Mesenchymal stem cell (in vitro differentiated cells and primary cell): ENCODE measurements around the gene PPP6R1.

Source experiments
- DNase-seq: peaks from one replicate; pipeline ENCODE4 v3.0.0-alpha.2; 2013
- H2AFZ ChIP-seq: one replicate; pipeline ENCODE4 v1.6.1; 2013; ENCODE audit warnings: low read depth, mild to moderate bottlenecking, control low read depth, inconsistent platforms, low read length, moderate library complexity
- H2AK5ac ChIP-seq: 2 replicates; pipeline ENCODE4 v1.6.1; 2013; ENCODE audit warnings: low read length, moderate library complexity, mild to moderate bottlenecking, inconsistent platforms; ENCODE audit not compliant: severe bottlenecking
- H2BK120ac ChIP-seq: one replicate; pipeline ENCODE4 v1.6.1; 2013; ENCODE audit warnings: low read depth, mild to moderate bottlenecking, inconsistent platforms, low read length, moderate library complexity
- H2BK12ac ChIP-seq, 2 experiments: one replicate each; pipeline ENCODE4 v1.6.1; 2013; ENCODE audit warnings: inconsistent platforms in 2 of 2, low read length in 2 of 2, mild to moderate bottlenecking in 2 of 2, moderate library complexity in 2 of 2, control low read depth in 1 of 2
- H2BK15ac ChIP-seq: one replicate; pipeline ENCODE4 v1.6.1; 2013; ENCODE audit warnings: mild to moderate bottlenecking, low read depth, inconsistent platforms; ENCODE audit not compliant: poor library complexity, severe bottlenecking
- H2BK5ac ChIP-seq: 2 replicates; pipeline ENCODE4 v1.6.1; 2013; ENCODE audit warnings: low read depth, mild to moderate bottlenecking, low read length, control low read depth, inconsistent platforms; ENCODE audit not compliant: poor library complexity, severe bottlenecking
- H3K14ac ChIP-seq, 2 experiments: one replicate each; pipeline ENCODE4 v1.6.1; 2013; ENCODE audit warnings: inconsistent platforms in 2 of 2, low read length in 2 of 2, control low read depth in 1 of 2, mild to moderate bottlenecking in 1 of 2, moderate library complexity in 1 of 2
- H3K18ac ChIP-seq, 2 experiments: one replicate each; pipeline ENCODE4 v1.6.1; 2013; ENCODE audit warnings: inconsistent platforms in 2 of 2, low read length in 2 of 2, control low read depth in 1 of 2, low read depth in 1 of 2, mild to moderate bottlenecking in 1 of 2
- H3K23ac ChIP-seq, 2 experiments: one replicate each; pipeline ENCODE4 v1.6.1; 2013; ENCODE audit warnings: inconsistent platforms in 2 of 2, low read length in 2 of 2, mild to moderate bottlenecking in 2 of 2, moderate library complexity in 2 of 2, control low read depth in 1 of 2
- H3K27ac ChIP-seq: 2 replicates; pipeline ENCODE4 v1.5.1; 2013; ENCODE audit warnings: mild to moderate bottlenecking, moderate library complexity, low read length, control low read depth, inconsistent platforms; ENCODE audit not compliant: poor library complexity, severe bottlenecking
- H3K27me3 ChIP-seq, 2 experiments: 2 replicates each; pipeline versions ENCODE4 v1.6.1 to v1.7.0; 2013; ENCODE audit warnings: low read length in 2 of 2, mild to moderate bottlenecking in 2 of 2, moderate library complexity in 2 of 2, control low read depth in 1 of 2, inconsistent platforms in 1 of 2; ENCODE audit not compliant: control insufficient read depth in 1 of 2, insufficient read depth in 1 of 2
- H3K36me3 ChIP-seq, 2 experiments: 2 replicates each; pipeline versions ENCODE4 v1.6.1 to v1.7.0; 2013; ENCODE audit warnings: low read length in 2 of 2, control low read depth in 1 of 2, inconsistent platforms in 1 of 2, low read depth in 1 of 2, mild to moderate bottlenecking in 1 of 2; ENCODE audit not compliant: insufficient read depth in 2 of 2, control insufficient read depth in 1 of 2
- H3K4ac ChIP-seq, 2 experiments: one replicate each; pipeline ENCODE4 v1.6.1; 2013; ENCODE audit warnings: inconsistent platforms in 2 of 2, low read length in 2 of 2, mild to moderate bottlenecking in 2 of 2, moderate library complexity in 2 of 2, control low read depth in 1 of 2, low read depth in 1 of 2
- H3K4me1 ChIP-seq: 2 replicates; pipeline ENCODE4 v1.6.1; 2013; ENCODE audit warnings: low read depth, low read length, control low read depth; ENCODE audit not compliant: control insufficient read depth, insufficient read depth
- H3K4me2 ChIP-seq: 2 replicates; pipeline ENCODE4 v1.6.1; 2013; ENCODE audit warnings: low read length, mild to moderate bottlenecking, inconsistent platforms; ENCODE audit not compliant: poor library complexity, severe bottlenecking
- H3K4me3 ChIP-seq, 2 experiments: 2 replicates each; pipeline versions ENCODE4 v1.5.1 to v1.7.0; 2013; ENCODE audit warnings: low read length in 2 of 2, mild to moderate bottlenecking in 2 of 2, control low read depth in 1 of 2, low read depth in 1 of 2; ENCODE audit not compliant: insufficient read depth in 1 of 2
- H3K79me1 ChIP-seq: replicated peaks from 2 replicates; pipeline ENCODE4 v1.6.1; 2013; ENCODE audit warnings: mild to moderate bottlenecking, control low read depth, low read length, inconsistent platforms; ENCODE audit not compliant: poor library complexity, severe bottlenecking
- H3K9ac ChIP-seq: 2 replicates; pipeline ENCODE4 v1.7.0; 2013; ENCODE audit warnings: mild to moderate bottlenecking, low read length, moderate library complexity
- H3K9me3 ChIP-seq: 2 replicates; pipeline ENCODE4 v1.7.0; 2013; ENCODE audit warnings: mild to moderate bottlenecking, low read length; ENCODE audit not compliant: control insufficient read depth
- H4K8ac ChIP-seq: one replicate; pipeline ENCODE4 v1.6.1; 2013; ENCODE audit warnings: inconsistent platforms, mild to moderate bottlenecking, low read length, moderate library complexity
- H4K91ac ChIP-seq: one replicate; pipeline ENCODE4 v1.6.1; 2013; ENCODE audit warnings: mild to moderate bottlenecking, low read length, inconsistent platforms
- WGBS: methylation state at CpG from one replicate; pipeline ENCODE4 v1.1.7; 2013; ENCODE audit warnings: mixed read lengths; 5-methylcytosine and 5-hydroxymethylcytosine counted together

The PPP6R1 gene

DNA sequence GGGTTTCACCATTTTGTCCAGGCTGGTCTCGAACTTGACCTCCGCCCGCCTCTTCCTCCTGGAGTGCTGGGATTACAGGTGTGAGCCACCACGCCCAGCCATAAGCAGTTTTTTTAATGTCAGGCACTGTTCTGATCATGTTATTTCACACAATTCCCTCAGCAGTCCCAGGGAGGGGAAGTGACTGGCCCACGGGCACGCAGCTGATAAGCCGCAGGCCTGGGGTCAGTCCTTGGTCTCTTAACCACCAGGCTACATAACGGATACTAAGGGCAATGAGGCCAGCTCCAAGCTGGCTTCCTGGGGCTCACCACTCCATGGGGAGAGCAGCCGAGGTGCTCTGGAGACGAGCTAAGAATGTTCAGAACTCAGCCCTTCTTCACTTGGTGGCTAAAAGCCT lies 38.5 kb upstream of the PPP6R1 start:
- H2BK120ac ChIP-seq, result no peak overlapping the region
- no peak overlapping the region for H3K9ac ChIP-seq
- H4K91ac ChIP-seq, result no peak overlapping the region
- DNase-seq, result no peak
- H3K27ac ChIP-seq, result no peak overlapping the region
- no peaks in the 10 kb centered on the region for H3K9me3 ChIP-seq
- no peak overlapping the region for H2AFZ ChIP-seq
- no peak overlapping the region for H3K4me2 ChIP-seq
- no peak overlapping the region for H3K18ac ChIP-seq
- peaks cover 2% of the 10 kb centered on the region for H3K79me1 ChIP-seq
- no peak overlapping the region for H2BK12ac ChIP-seq
- H3K27me3 ChIP-seq, result no peaks in the 10 kb centered on the region
- no peak overlapping the region for H3K4me3 ChIP-seq
- H3K14ac ChIP-seq, result no peak overlapping the region
- H2AK5ac ChIP-seq, result no peak overlapping the region
- no peak overlapping the region for H4K8ac ChIP-seq
- H2BK15ac ChIP-seq, result no peak overlapping the region
- no peak overlapping the region for H2BK5ac ChIP-seq
- WGBS, result 97% methylated on average over 10 of the region's 10 CpGs
- H3K23ac ChIP-seq, result no peak overlapping the region
- H3K36me3 ChIP-seq, result peaks cover 0 to 51% of the 10 kb centered on the region in 2 experiments
- H3K4me1 ChIP-seq, result peaks cover 8% of the 10 kb centered on the region
- H3K4ac ChIP-seq, result no peak overlapping the region

DNA sequence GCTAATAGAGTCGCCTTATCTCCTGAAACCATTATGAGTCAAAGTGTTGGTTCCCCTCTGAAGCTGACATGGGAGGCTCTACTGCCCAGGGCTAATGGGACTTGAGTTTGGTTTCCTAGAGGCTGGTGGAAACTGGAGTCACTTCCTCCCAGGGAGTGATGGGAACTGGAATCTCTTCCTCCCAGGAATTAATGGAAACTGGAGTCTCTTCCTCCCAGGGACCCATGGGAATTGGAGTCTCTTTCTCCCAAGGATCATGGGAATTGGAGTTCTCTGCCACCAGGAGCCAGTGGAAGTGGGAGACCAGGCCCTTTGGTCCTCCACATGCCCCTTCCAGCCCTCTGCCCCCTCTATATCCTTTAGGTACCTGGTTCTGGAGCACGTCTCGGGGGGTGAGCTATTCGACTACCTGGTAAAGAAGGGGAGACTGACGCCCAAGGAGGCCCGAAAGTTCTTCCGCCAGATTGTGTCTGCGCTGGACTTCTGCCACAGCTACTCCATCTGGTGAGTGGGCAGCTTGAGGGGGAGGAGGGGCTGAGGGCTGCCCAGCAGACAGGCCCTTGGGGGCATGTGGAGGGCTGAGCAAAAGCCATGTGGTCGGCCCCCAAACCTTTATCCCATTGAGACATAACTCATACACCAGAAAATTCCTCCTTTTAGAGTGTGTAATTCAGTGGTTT lies 30.4 kb upstream of the PPP6R1 start:
- Histone ChIP-seq H3K36me3 (peaks cover 0 to 33% of the 10 kb centered on the region in 2 experiments), H4K8ac (no peak overlapping the region), H3K79me1 (peaks cover 11% of the 10 kb centered on the region), H3K23ac (no peak overlapping the region), H2AK5ac (no peak overlapping the region), H3K14ac (no peak overlapping the region), H3K4me1 (peaks cover 15% of the 10 kb centered on the region), H2BK15ac (no peak overlapping the region), H2AFZ (no peak overlapping the region), H3K9me3 (no peaks in the 10 kb centered on the region), H3K27me3 (no peaks in the 10 kb centered on the region), H2BK5ac (no peak overlapping the region), H2BK12ac (no peak overlapping the region), H3K4me2 (no peak overlapping the region), H3K4ac (no peak overlapping the region), H2BK120ac (no peak overlapping the region), H3K27ac (no peak overlapping the region), H3K9ac (no peak overlapping the region), H3K4me3 (no peak overlapping the region), H4K91ac (no peak overlapping the region), H3K18ac (no peak overlapping the region)
- 98% methylated on average over 7 of the region's 9 CpGs for WGBS
- no peak for DNase-seq

DNA sequence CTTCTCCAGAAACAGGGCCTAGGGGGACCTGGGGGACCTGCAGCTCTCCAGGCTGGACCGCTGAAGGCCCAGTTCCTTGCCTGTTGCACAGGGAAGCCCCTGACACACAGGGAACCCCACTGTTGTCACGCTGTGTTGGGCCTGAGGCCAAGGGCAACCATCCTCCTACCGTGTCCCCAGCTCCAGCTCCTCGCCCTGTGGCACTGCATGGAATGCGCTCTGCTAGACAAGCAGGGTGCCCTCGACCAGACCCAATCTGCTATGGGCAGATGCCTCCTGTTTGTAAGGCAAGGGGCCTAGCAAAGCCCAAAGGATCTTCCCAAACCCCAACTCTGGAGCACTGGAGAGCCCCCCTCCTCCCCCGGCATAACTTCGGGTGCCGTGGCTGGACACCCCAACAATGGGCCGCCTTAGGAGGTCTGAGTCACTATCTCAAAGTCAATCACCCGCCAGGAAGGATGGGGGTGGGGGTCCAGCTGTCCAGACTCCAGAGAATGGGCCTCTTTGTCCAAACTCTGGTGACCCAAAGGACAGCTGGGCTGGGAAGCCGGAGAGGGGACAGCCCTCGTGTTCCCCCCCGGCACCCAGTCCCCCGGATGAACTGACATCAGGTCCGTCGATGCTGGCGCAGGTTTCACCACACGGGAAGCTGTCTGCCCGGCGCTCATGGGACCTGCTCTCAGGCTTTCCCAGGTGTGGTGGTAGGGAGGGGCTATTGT lies 28.7 kb upstream of the PPP6R1 start:
- no peak overlapping the region for H3K18ac ChIP-seq
- H4K91ac ChIP-seq, result no peak overlapping the region
- H2AFZ ChIP-seq, result no peak overlapping the region
- no peak overlapping the region for H3K4ac ChIP-seq
- H3K36me3 ChIP-seq, result peaks cover 0 to 24% of the 10 kb centered on the region in 2 experiments
- WGBS, result 94% methylated on average over 21 of the region's 21 CpGs
- H3K4me2 ChIP-seq, result no peak overlapping the region
- no peak overlapping the region for H2BK12ac ChIP-seq
- H3K23ac ChIP-seq, result peak overlapping the region in 1 of 2 experiments; percentile 63
- no peak overlapping the region for H3K4me3 ChIP-seq
- H3K79me1 ChIP-seq, result peaks cover 9% of the 10 kb centered on the region
- no peak overlapping the region for H2BK5ac ChIP-seq
- no peak overlapping the region for H2BK120ac ChIP-seq
- no peak overlapping the region for H3K14ac ChIP-seq
- H2BK15ac ChIP-seq, result no peak overlapping the region
- H4K8ac ChIP-seq, result no peak overlapping the region
- H3K9me3 ChIP-seq, result no peaks in the 10 kb centered on the region
- H3K27me3 ChIP-seq, result peaks cover 0 to 5% of the 10 kb centered on the region in 2 experiments
- peaks cover 15% of the 10 kb centered on the region for H3K4me1 ChIP-seq
- no peak for DNase-seq
- H3K27ac ChIP-seq, result no peak overlapping the region
- no peak overlapping the region for H2AK5ac ChIP-seq
- no peak overlapping the region for H3K9ac ChIP-seq

DNA sequence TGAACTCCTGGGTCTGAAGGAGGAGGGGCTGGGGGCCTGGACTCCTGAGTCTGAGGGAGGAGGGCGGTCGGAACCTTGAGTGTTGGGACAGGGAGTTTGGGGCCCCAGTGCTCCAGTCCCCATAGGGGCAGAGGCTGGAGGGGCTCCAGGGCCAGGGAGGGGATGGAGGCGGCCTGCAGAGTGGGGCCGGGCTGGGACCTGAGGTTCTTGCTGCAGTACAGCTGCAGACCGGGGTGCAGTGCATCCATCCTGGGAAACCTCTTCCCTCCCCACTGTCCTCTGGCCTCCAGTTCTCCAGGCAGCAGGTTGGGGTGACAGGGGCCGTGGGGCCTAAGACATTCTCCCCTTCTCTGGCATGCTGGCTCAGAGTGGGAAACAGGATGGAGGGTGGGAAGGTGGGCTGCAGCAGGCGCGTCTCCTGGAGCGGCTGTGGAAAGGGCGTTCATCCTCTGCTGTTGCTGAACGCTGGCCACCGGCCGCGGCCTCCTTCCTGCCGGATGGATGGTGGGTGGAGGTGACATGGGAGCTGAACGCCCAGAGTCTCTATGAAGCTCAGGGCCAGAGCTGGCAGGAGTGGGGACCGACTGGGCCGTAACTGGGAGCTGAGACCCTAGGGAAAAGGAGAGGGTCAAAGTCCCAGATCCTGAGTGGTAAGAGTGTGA lies 26.5 kb upstream of the PPP6R1 start:
- Histone ChIP-seq H4K8ac (no peak overlapping the region), H3K36me3 (peaks cover 0 to 22% of the 10 kb centered on the region in 2 experiments), H2AFZ (no peak overlapping the region), H3K4me2 (peak overlapping the region; percentile 1), H2AK5ac (no peak overlapping the region), H2BK12ac (peak overlapping the region in 1 of 2 experiments; percentile 29), H3K4ac (no peak overlapping the region), H3K79me1 (peaks cover 9% of the 10 kb centered on the region), H3K27ac (no peak overlapping the region), H3K27me3 (peaks cover 0 to 5% of the 10 kb centered on the region in 2 experiments), H3K4me1 (peaks cover 20% of the 10 kb centered on the region), H2BK15ac (no peak overlapping the region), H3K23ac (no peak overlapping the region), H3K9me3 (no peaks in the 10 kb centered on the region), H2BK5ac (no peak overlapping the region), H3K18ac (no peak overlapping the region), H3K14ac (peak overlapping the region in 1 of 2 experiments; percentile 6), H4K91ac (no peak overlapping the region), H2BK120ac (no peak overlapping the region), H3K9ac (peak overlapping the region; percentile 48), H3K4me3 (peak overlapping the region in 1 of 2 experiments; percentile 63)
- no peak for DNase-seq
- WGBS, result 64% methylated on average over 14 of the region's 18 CpGs
